OCI-LY3 (cell line): ENCODE results near the gene SCGB1C2.

Source experiments
- H2AFZ ChIP-seq: fragments of 200-600, 300-600 bp; shearing (Covaris generic); 2 replicates; pipeline ENCODE4 v1.6.0; 2014; ENCODE audit warnings: antibody characterized with exemption, low read depth, low read length
- H3K27ac ChIP-seq: fragments of 200-600, 300-600 bp; sonication (generic); 2 replicates; pipeline ENCODE4 v1.5.1; 2014; ENCODE audit warnings: mild to moderate bottlenecking, low read length, moderate library complexity, mixed read lengths
- H3K27me3 ChIP-seq: fragments of 200-600, 300-600 bp; sonication (generic); 2 replicates; pipeline ENCODE4 v1.6.1; 2014; ENCODE audit warnings: low read depth, low read length, mixed read lengths
- H3K36me3 ChIP-seq: fragments of 200-600, 300-600 bp; sonication (generic); replicated peaks from 2 replicates; pipeline ENCODE3; 2014; ENCODE audit warnings: low read depth, low read length, mixed read lengths
- H3K4me1 ChIP-seq: fragments of 300-600, 200-600 bp; sonication (generic); 2 replicates; pipeline ENCODE4 v1.6.1; 2014; ENCODE audit warnings: low read length, mixed read lengths
- H3K4me2 ChIP-seq: fragments of 200-600, 300-600 bp; sonication (generic); 2 replicates; pipeline ENCODE4 v1.6.1; 2014; ENCODE audit warnings: low read length, mixed read lengths
- H3K4me3 ChIP-seq: fragments of 300-600, 200-600 bp; sonication (generic); 2 replicates; pipeline ENCODE4 v1.5.1; 2014; ENCODE audit warnings: antibody characterized with exemption, mild to moderate bottlenecking, low read length, moderate library complexity
- H3K79me2 ChIP-seq: fragments of 300-600, 200-600 bp; shearing (Covaris generic); 2 replicates; pipeline ENCODE4 v1.6.1; 2014; ENCODE audit warnings: mild to moderate bottlenecking, low read length, mixed read lengths
- H3K9ac ChIP-seq: fragments of 300-600, 200-600 bp; shearing (Covaris generic); 2 replicates; pipeline ENCODE4 v1.6.0; 2014; ENCODE audit warnings: mild to moderate bottlenecking, low read length, moderate library complexity
- H3K9me3 ChIP-seq: fragments of 200-600, 300-600 bp; shearing (Covaris generic); 2 replicates; pipeline ENCODE4 v1.6.1; 2014; ENCODE audit warnings: low read length, mixed read lengths; ENCODE audit not compliant: insufficient read depth
- H4K20me1 ChIP-seq: fragments of 200-600, 300-600 bp; sonication (generic); 2 replicates; pipeline ENCODE4 v1.6.1; 2016; ENCODE audit warnings: low read length, mixed read lengths; ENCODE audit not compliant: insufficient read depth
- EZH2phosphoT487 ChIP-seq: fragments of 200-600 bp; shearing (Covaris generic); IDR thresholded peaks from 2 replicates; pipeline ENCODE4 v1.6.1; 2018; ENCODE audit warnings: antibody characterized with exemption, mixed run types, low read depth
- TF ChIP-seq, protein P1 (sequence below): fragments of 200-600, 300-600 bp; sonication (generic); IDR thresholded peaks from 2 replicates; pipeline ENCODE4 v1.5.1; 2014; ENCODE audit warnings: antibody characterized with exemption, low read length, low read depth

The SCGB1C2 gene

DNA sequence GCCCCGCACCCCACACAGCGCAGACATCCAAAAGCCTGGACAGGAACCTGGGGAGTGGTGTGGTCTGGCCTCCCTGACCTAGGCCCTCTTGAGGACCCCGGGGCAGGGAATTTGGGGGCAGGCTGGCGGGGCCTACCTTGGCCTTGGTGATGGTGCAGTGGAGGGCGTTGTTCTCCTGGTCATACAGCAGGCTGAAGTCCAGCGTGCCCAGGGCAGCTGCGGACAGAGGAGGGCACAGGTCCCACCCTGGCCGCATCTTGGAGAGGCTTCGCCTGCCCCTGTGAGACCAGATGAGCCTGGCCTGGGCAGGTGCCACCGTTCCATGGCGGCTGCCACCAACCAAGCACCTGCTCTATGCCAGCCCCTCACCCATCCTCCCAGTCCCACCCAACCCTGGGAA lies 35.0 kb downstream of the SCGB1C2 start:
- Histone ChIP-seq H3K9ac (no peak overlapping the region), H2AFZ (no peak overlapping the region), H3K4me3 (no peak overlapping the region), H3K4me2 (no peak overlapping the region), H3K79me2 (no peaks in the 10 kb centered on the region), H3K27me3 (no peaks in the 10 kb centered on the region), H3K9me3 (no peaks in the 10 kb centered on the region), H3K27ac (no peak overlapping the region), H4K20me1 (no peaks in the 10 kb centered on the region), H3K4me1 (peaks cover 7% of the 10 kb centered on the region; the same call in 1 of the 2 replicates), H3K36me3 (no peaks in the 10 kb centered on the region)
- TF ChIP-seq, protein P1, sequence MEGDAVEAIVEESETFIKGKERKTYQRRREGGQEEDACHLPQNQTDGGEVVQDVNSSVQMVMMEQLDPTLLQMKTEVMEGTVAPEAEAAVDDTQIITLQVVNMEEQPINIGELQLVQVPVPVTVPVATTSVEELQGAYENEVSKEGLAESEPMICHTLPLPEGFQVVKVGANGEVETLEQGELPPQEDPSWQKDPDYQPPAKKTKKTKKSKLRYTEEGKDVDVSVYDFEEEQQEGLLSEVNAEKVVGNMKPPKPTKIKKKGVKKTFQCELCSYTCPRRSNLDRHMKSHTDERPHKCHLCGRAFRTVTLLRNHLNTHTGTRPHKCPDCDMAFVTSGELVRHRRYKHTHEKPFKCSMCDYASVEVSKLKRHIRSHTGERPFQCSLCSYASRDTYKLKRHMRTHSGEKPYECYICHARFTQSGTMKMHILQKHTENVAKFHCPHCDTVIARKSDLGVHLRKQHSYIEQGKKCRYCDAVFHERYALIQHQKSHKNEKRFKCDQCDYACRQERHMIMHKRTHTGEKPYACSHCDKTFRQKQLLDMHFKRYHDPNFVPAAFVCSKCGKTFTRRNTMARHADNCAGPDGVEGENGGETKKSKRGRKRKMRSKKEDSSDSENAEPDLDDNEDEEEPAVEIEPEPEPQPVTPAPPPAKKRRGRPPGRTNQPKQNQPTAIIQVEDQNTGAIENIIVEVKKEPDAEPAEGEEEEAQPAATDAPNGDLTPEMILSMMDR: no peak
- TF ChIP-seq EZH2phosphoT487: no peak

DNA sequence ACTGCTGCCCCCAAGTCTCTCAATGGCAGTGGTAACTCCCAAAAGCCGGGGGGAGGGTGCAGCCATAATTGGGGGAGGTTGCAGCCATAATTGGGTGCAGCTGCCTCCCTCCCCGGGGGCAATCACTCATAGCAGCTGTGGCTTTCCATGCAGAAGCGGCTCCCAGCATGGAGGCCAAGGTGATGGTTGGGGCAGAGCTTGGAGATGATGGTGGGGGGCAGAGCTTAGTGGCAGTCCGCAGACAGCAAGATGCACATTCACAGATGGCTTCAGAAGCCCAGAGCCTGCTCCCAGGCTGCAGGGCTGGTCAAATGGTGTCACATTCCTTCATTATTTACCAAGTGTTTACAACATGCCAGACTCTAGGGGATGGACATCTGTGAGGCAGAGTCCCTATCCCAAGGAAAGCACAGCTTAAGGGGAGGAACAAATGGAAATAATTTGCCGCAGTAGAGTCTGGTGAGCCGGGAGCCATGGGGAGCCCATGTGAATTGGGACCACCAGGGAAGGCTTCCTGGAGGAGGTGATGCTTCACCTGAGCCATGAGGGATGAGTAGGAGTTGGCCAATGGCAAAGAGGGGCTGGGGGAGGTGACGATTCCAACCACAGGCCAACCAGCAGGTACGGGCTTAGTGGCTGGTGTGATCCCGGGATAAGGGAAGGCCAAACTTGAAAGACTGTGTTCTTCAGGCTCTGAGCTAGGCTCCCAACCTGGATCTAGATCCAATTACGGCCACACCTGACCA lies 36.0 kb downstream of the SCGB1C2 start:
- Histone ChIP-seq H3K79me2 (no peaks in the 10 kb centered on the region), H3K4me3 (no peak overlapping the region), H3K27me3 (no peaks in the 10 kb centered on the region), H3K27ac (no peak overlapping the region), H3K9me3 (no peaks in the 10 kb centered on the region), H2AFZ (no peak overlapping the region), H3K4me1 (peaks cover 7% of the 10 kb centered on the region; the same call in 1 of the 2 replicates), H3K4me2 (no peak overlapping the region), H3K36me3 (no peaks in the 10 kb centered on the region), H4K20me1 (no peaks in the 10 kb centered on the region), H3K9ac (no peak overlapping the region)
- no peak for TF ChIP-seq EZH2phosphoT487
- TF ChIP-seq, protein P1: no peak

DNA sequence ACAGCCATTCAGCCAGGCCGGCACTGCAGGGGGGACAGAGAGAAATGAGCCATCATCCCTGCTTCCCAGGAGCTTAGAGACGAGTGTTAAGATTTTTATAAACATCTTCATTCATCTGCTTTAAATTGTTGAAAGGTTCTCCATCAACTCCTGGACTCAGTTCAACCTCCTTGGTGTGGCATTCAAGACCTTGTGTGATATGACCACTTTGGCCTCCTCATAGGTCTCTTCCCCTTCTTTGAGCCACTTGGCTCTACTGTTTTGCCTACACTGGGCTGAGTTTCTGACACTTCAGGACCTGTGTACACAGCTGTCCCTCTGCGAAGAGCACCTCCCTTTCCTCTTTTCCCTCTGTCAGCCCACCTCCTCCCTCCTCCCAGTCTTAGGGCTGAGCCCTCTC lies 39.8 kb downstream of the SCGB1C2 start:
- H3K4me3 ChIP-seq: no peak overlapping the region
- TF ChIP-seq, protein P1: no peak
- no peak for TF ChIP-seq EZH2phosphoT487
- no peaks in the 10 kb centered on the region for H3K4me1 ChIP-seq
- no peak overlapping the region for H2AFZ ChIP-seq
- no peak overlapping the region for H3K27ac ChIP-seq
- no peaks in the 10 kb centered on the region for H4K20me1 ChIP-seq
- H3K36me3 ChIP-seq: no peaks in the 10 kb centered on the region
- no peaks in the 10 kb centered on the region for H3K9me3 ChIP-seq
- H3K4me2 ChIP-seq: no peak overlapping the region
- no peak overlapping the region for H3K9ac ChIP-seq
- H3K27me3 ChIP-seq: no peaks in the 10 kb centered on the region
- no peaks in the 10 kb centered on the region for H3K79me2 ChIP-seq

DNA sequence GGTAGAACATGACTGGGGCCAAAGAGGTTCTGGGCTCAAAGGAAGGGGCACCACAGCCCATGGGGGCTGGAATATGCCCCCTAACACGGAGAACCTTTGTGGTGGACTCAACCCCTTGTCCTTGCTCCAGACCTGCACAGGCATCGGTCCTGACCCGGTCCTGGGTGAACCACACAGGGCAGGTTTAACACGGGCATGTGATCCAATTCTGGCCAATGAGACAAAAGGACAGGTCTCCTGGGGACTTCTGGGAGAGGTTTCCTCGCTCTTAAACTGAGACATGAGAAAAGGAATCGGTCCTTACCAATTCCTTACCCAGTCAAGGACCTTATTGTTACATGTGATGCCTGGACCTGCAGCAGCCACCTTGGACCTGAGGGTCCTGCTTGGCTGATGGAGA lies 40.4 kb downstream of the SCGB1C2 start:
- Histone ChIP-seq H3K4me2 (no peak overlapping the region), H3K9me3 (no peaks in the 10 kb centered on the region), H3K4me1 (no peaks in the 10 kb centered on the region), H3K4me3 (no peak overlapping the region), H3K36me3 (no peaks in the 10 kb centered on the region), H3K79me2 (no peaks in the 10 kb centered on the region), H4K20me1 (no peaks in the 10 kb centered on the region), H3K27ac (no peak overlapping the region), H3K9ac (no peak overlapping the region), H3K27me3 (no peaks in the 10 kb centered on the region), H2AFZ (no peak overlapping the region)
- TF ChIP-seq, protein P1: no peak
- no peak for TF ChIP-seq EZH2phosphoT487
